Right lobe of liver (tissue), 6 donors: ENCODE data around the gene DNM1L. TPM values are rescaled to one million over a fixed set of nuclear protein-coding genes. Genes with fewer than 3 reads are reported as not detected.

Source experiments
- ATAC-seq, 4 donors: fragments of 200-7000 bp; cut with Tn5 transposase; one replicate each; pipeline ENCODE4 v1.9.1; 2020; ENCODE audit warnings: mild to moderate bottlenecking in 4 of 4, moderate library complexity in 4 of 4
- DNase-seq, 3 donors: peaks; one replicate each; pipeline ENCODE4 v3.0.0-alpha.2; 2020
- H3K27ac ChIP-seq, 3 donors: fragments of 200-600 bp; one replicate each; pipeline ENCODE4 v1.8.0; 2022
- H3K27me3 ChIP-seq, 2 donors: fragments of 200-600 bp; one replicate each; pipeline ENCODE4 v1.8.0; 2022
- H3K36me3 ChIP-seq, 4 donors: fragments of 200-600 bp; sonication (generic) in 1 of 4; one replicate each; pipeline versions ENCODE4 v1.5.1 to v1.8.0; 2017 to 2022; ENCODE audit warnings: control low read depth in 1 of 4
- H3K4me1 ChIP-seq, 4 donors: fragments of 200-600 bp; sonication (generic) in 1 of 4; one replicate each; pipeline versions ENCODE4 v1.5.1 to v1.8.0; 2017 to 2022; ENCODE audit warnings: control low read depth in 1 of 4
- H3K4me3 ChIP-seq, 3 donors: fragments of 200-600 bp; one replicate each; pipeline ENCODE4 v1.8.0; 2022
- H3K9me3 ChIP-seq, 4 donors: fragments of 200-600 bp; sonication (generic) in 1 of 4; one replicate each; pipeline versions ENCODE4 v1.5.1 to v1.8.0; 2017 to 2022; ENCODE audit warnings: control low read depth in 1 of 4
- CTCF ChIP-seq, 4 donors: fragments of 200-600 bp in 3 of 4; fragments of 450-650 bp in 1 of 4; IDR thresholded peaks; one replicate each; pipeline versions ENCODE4 v1.5.1 to v1.8.0; 2016 to 2022; ENCODE audit warnings: antibody characterized with exemption in 4 of 4, mild to moderate bottlenecking in 2 of 4
- POLR2A ChIP-seq: fragments of 450-650 bp; IDR thresholded peaks from one replicate; pipeline ENCODE4 v1.6.1; 2017; ENCODE audit warnings: antibody characterized with exemption, mild to moderate bottlenecking
- WGBS: methylation state at CpG from one replicate; pipeline ENCODE4 v1.1.6; 2018; ENCODE audit warnings: low coverage, low lambda C conversion rate; ENCODE audit not compliant: insufficient coverage; ENCODE audit errors: missing lambda C conversion rate; 5-methylcytosine and 5-hydroxymethylcytosine counted together
- intact Hi-C, 2 donors: fragments of 100-400 bp; cut with DNase I; formaldehyde crosslinking; loops; one replicate each; pipeline versions ENCODE4 v1.11.2 to v1.14.1; 2022
- total RNA-seq, 6 experiments: library from RNA; depleted of rRNA in 2 of 6; stranded (reverse); fragments of >200 nt in 2 of 6; fragmentation: NEBNext Ultra II Directional in 3 of 6; extraction: Animal tissue kit (Norgen Biotek cat#: 25700) in 3 of 6; gene quantifications; one replicate each; pipeline versions ENCODE4 v1.1.0 to v1.2.4, GENCODE V29; 2016 to 2023
- donor health status: DM: no; HTN: yes; CAD: no.
- donor health status: DM: no; HTN: no; CAD: no.
- donor health status: DM: no; HTN: no; CAD: no.
- donor health status: DM: no; HTN: yes; CAD: no.
- donor health status: DM: no; HTN: yes; CAD: no.

Gene DNM1L
- total RNA-seq, 6 experiments from 2014 or later: 10.2 to 26.1 (median 21.1) TPM

GRCh38 chr12:32702946-32703345, 23.8 kb downstream of the DNM1L start:
- Histone ChIP-seq H3K27ac (no peak overlapping the region), H3K4me1 (no peaks in the 10 kb centered on the region), H3K4me3 (no peak overlapping the region), H3K27me3 (no peaks in the 10 kb centered on the region), H3K9me3 (no peaks in the 10 kb centered on the region), H3K36me3 (peaks cover 0 to 5% (median 3%) of the 10 kb centered on the region in 4 donors)
- DNase-seq (no peak), ATAC-seq (no peak)
- intact Hi-C loops: no loop called here
- TF ChIP-seq POLR2A: no peak
- TF ChIP-seq CTCF (IDR thresholded peaks at IDR 0.05): no peak
- WGBS: 92% methylated on average over 1 of the region's 1 CpG

DNA sequence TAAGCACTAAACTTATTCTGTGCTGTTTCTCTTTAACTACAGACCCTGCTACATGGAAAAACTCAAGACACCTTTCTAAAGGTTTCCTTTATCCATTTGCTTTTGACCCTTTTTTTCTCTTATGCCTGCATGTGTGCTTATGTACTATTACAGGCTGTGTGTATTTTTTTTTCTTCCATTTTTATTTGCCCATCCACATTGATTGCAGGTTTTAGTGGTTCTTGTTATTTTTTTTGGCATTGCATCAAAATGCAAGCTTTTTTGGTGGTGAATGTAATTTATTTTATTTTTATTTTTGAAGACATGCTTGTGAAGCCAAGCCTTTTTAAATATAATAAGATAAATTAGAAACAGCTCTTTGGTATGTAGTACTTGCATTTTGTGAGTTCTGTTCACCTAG, 26.7 kb downstream of the DNM1L start:
- Histone ChIP-seq H3K9me3 (no peaks in the 10 kb centered on the region), H3K4me3 (no peak overlapping the region), H3K36me3 (peaks cover 0 to 7% (median 4%) of the 10 kb centered on the region in 4 donors), H3K4me1 (no peaks in the 10 kb centered on the region), H3K27me3 (no peaks in the 10 kb centered on the region), H3K27ac (no peak overlapping the region)
- DNase-seq (no peak), ATAC-seq (no peak)
- TF ChIP-seq CTCF (IDR thresholded peaks at IDR 0.05) (no peak), POLR2A (no peak)
- intact Hi-C loops: no loop called here

DNA sequence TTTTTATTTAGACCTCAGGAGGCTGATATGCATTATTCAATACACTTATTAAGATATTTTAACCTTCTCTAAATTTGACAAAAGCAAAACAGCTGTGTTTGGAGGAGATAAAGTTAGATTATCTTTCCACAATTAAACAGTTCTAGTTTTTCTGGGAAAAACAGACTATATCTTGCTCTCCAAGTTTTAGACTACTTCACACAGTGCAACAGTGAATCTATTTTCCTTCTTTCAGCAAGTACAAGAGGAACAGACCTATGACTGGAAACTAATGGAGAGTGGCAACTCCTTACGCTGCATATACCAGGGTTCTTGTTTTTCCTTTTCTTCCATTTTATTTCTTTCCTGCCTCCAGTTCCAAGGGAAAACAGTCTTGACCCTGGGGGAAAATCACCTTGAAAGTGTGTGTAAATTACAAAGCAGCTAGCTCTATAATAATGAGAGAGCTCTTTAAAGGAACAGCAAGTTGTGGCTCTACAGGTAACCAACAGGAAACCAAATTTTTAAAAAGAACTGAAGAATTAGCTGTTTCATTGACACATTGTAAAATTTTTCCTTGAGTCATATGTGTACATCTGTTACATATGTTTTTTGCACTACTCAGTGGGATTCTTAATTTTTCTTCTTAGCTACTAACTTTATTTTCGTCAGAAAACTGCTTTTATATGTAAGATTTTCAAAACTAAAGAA, 27.4 kb downstream of the DNM1L start:
- ATAC-seq (no peak), DNase-seq (no peak)
- no peaks in the 10 kb centered on the region for H3K4me1 ChIP-seq
- no peaks in the 10 kb centered on the region for H3K27me3 ChIP-seq
- H3K36me3 ChIP-seq: peaks cover 0 to 7% (median 4%) of the 10 kb centered on the region in 4 donors
- WGBS: 91% methylated on average over 2 of the region's 2 CpGs
- no peak overlapping the region for H3K4me3 ChIP-seq
- TF ChIP-seq CTCF (IDR thresholded peaks at IDR 0.05) (no peak), POLR2A (no peak)
- intact Hi-C loops: no loop called here
- no peak overlapping the region for H3K27ac ChIP-seq
- H3K9me3 ChIP-seq: no peaks in the 10 kb centered on the region

DNA sequence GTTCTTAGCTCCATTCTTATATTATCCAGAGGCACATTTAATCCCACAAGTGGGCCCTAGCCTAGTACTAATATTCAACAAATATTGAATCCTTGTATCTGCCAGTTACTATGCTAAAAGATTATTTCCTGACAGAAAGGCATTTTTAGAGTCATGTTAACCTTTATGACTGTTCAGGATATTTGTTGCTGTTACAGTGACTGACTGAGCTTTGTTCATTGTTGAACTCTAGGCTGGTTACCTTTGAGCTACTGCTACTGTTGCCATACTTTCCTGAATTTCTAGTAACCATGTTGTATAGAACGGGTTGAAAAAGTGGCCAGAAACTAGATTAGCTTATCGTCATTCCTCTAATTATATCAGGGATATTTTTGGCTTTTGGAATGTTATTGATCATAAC, 29.8 kb downstream of the DNM1L start:
- H3K9me3 ChIP-seq: no peaks in the 10 kb centered on the region
- TF ChIP-seq POLR2A (no peak), CTCF (IDR thresholded peaks at IDR 0.05) (no peak)
- no peaks in the 10 kb centered on the region for H3K27me3 ChIP-seq
- DNase-seq: no peak
- no peak overlapping the region for H3K27ac ChIP-seq
- peaks cover 0 to 16% (median 3%) of the 10 kb centered on the region in 4 donors for H3K36me3 ChIP-seq
- WGBS: 75% methylated on average over 2 of the region's 2 CpGs
- no peak for ATAC-seq
- intact Hi-C loops: no loop called here
- H3K4me3 ChIP-seq: no peak overlapping the region
- H3K4me1 ChIP-seq: no peaks in the 10 kb centered on the region

GRCh38 chr12:32714772-32715171, 35.7 kb downstream of the DNM1L start:
- no peak for ATAC-seq
- no peak overlapping the region for H3K4me3 ChIP-seq

More at GRCh38 chr12:32714772-32715171, 35.7 kb downstream of the DNM1L start:
- intact Hi-C loops: no loop called here
- no peak for DNase-seq
- Histone ChIP-seq H3K9me3 (no peaks in the 10 kb centered on the region), H3K36me3 (peaks cover 0 to 14% (median under 1%) of the 10 kb centered on the region in 4 donors), H3K27me3 (no peaks in the 10 kb centered on the region), H3K4me1 (no peaks in the 10 kb centered on the region), H3K27ac (no peak overlapping the region)
- 66% methylated on average over 4 of the region's 4 CpGs for WGBS
- no peak for TF ChIP-seq CTCF (IDR thresholded peaks at IDR 0.05)
